GM21619 (cell line): Measurements from ENCODE around the gene HNRNPH1.

Source experiments
- ATAC-seq: cut with Tn5 transposase; IDR thresholded peaks from one replicate; pipeline ENCODE4 v1.9.1; 2021; ENCODE audit not compliant: unreplicated experiment

Gene HNRNPH1

GRCh38 chr5:179606071-179606909 lies 17.2 kb downstream of the HNRNPH1 start:
- ATAC-seq, result no peak

- ATAC-seq, result no peak
Measured at GRCh38 chr5:179605026-179605833, 18.2 kb downstream of the HNRNPH1 start.

- ATAC-seq, result no peak
Measured at GRCh38 chr5:179603308-179603707, 20.2 kb downstream of the HNRNPH1 start.

- ATAC-seq, result no peak
Measured at GRCh38 chr5:179601871-179602625, 21.4 kb downstream of the HNRNPH1 start.

GRCh38 chr5:179599973-179600372 lies 23.5 kb downstream of the HNRNPH1 start:
- no peak for ATAC-seq

- no peak for ATAC-seq
Measured at GRCh38 chr5:179599566-179599965, 23.9 kb downstream of the HNRNPH1 start.

GRCh38 chr5:179599100-179599499 lies 24.4 kb downstream of the HNRNPH1 start:
- no peak for ATAC-seq

- ATAC-seq, result no peak
Measured at GRCh38 chr5:179596421-179596820, 27.1 kb downstream of the HNRNPH1 start.

GRCh38 chr5:179595916-179596315 lies 27.6 kb downstream of the HNRNPH1 start:
- no peak for ATAC-seq

- no peak for ATAC-seq
Measured at GRCh38 chr5:179588166-179588565, 35.3 kb downstream of the HNRNPH1 start.

- no peak for ATAC-seq
Measured at GRCh38 chr5:179585941-179586401, 37.5 kb downstream of the HNRNPH1 start.

GRCh38 chr5:179577286-179577960 lies 46.0 kb downstream of the HNRNPH1 start:
- ATAC-seq, result no peak

GRCh38 chr5:179572386-179572785 lies 51.1 kb downstream of the HNRNPH1 start:
- no peak for ATAC-seq

GRCh38 chr5:179568721-179569120 lies 54.8 kb downstream of the HNRNPH1 start:
- no peak for ATAC-seq

GRCh38 chr5:179564526-179564925 lies 58.9 kb downstream of the HNRNPH1 start:
- no peak for ATAC-seq
